Measurements from ENCODE around the gene CAMLG. TPM values are rescaled to one million over a fixed set of nuclear protein-coding genes. Genes with fewer than 3 reads are reported as not detected.
A peak's percentile ranks its signal among the peaks of the same experiment; 100 is the strongest.

CAMLG gene
- total RNA-seq, 1 experiment from 2014 or later: 39.7 TPM

GRCh38 chr5:134708301-134708700, 30.0 kb upstream of the CAMLG start:
- POLR2A ChIA-PET: no interaction called here
- DNase-seq (ENCODE audit: low spot score) (no peak), ATAC-seq (no peak)
- TF ChIP-seq PREB (CRISPR knock-in tag; IDR thresholded peaks at IDR 0.05; ENCODE audit: borderline replicate concordance) (no peak), HMGXB4 (CRISPR knock-in tag; IDR thresholded peaks at IDR 0.05) (no peak), ZNF671 (CRISPR knock-in tag; IDR thresholded peaks at IDR 0.05) (no peak), E2F1 (CRISPR knock-in tag; IDR thresholded peaks at IDR 0.05) (no peak)
- H3K27me3 Mint-ChIP-seq (ENCODE audit: low read depth): no peaks in the 10 kb centered on the region
- H3K4me3 Mint-ChIP-seq: no peak overlapping the region
- H3K36me3 Mint-ChIP-seq: peaks cover 53% of the 10 kb centered on the region
- no peak overlapping the region for H3K27ac Mint-ChIP-seq
- CTCF ChIA-PET: no interaction called here
- H3K4me1 Mint-ChIP-seq: no peaks in the 10 kb centered on the region
- no peaks in the 10 kb centered on the region for H3K9me3 Mint-ChIP-seq

GRCh38 chr5:134714120-134714519, 24.2 kb upstream of the CAMLG start:
- Mint-ChIP-seq H3K4me1 (no peaks in the 10 kb centered on the region), H3K4me3 (no peak overlapping the region), H3K27ac (no peak overlapping the region; the same call in 1 of the 2 replicates), H3K9me3 (no peaks in the 10 kb centered on the region), H3K36me3 (peaks cover 47% of the 10 kb centered on the region), H3K27me3 (ENCODE audit: low read depth) (no peaks in the 10 kb centered on the region)
- no peak for ATAC-seq
- TF ChIP-seq NFE2L1 (CRISPR knock-in tag; IDR thresholded peaks at IDR 0.05) (no peak), IRF1 (CRISPR knock-in tag; IDR thresholded peaks at IDR 0.05) (no peak), ZNF423 (CRISPR knock-in tag; IDR thresholded peaks at IDR 0.05) (peak; percentile 49; the same call in 1 of the 2 replicates), KAT7 (CRISPR knock-in tag; IDR thresholded peaks at IDR 0.05; ENCODE audit: borderline replicate concordance) (no peak), PREB (CRISPR knock-in tag; IDR thresholded peaks at IDR 0.05; ENCODE audit: borderline replicate concordance) (no peak)
- DNase-seq (ENCODE audit: low spot score): no peak
- ChIA-PET CTCF (no interaction called here), POLR2A (no interaction called here)

- Mint-ChIP-seq H3K4me1 (no peaks in the 10 kb centered on the region), H3K27me3 (ENCODE audit: low read depth) (no peaks in the 10 kb centered on the region), H3K36me3 (peaks cover 45% of the 10 kb centered on the region), H3K4me3 (no peak overlapping the region), H3K27ac (no peak overlapping the region; the same call in 1 of the 2 replicates), H3K9me3 (no peaks in the 10 kb centered on the region)
- CTCF ChIA-PET: no interaction called here
- POLR2A ChIA-PET: no interaction called here
- ATAC-seq (no peak), DNase-seq (ENCODE audit: low spot score) (no peak)
- TF ChIP-seq ZNF512 (CRISPR knock-in tag; IDR thresholded peaks at IDR 0.05; ENCODE audit: borderline replicate concordance) (no peak), MYBL2 (CRISPR knock-in tag; IDR thresholded peaks at IDR 0.05) (no peak), ZNF416 (CRISPR knock-in tag; IDR thresholded peaks at IDR 0.05) (no peak), ZNF281 (CRISPR knock-in tag; IDR thresholded peaks at IDR 0.05) (no peak), TEAD1 (CRISPR knock-in tag; IDR thresholded peaks at IDR 0.05) (no peak), ZNF425 (CRISPR knock-in tag; conservative IDR thresholded peaks at IDR 0.05) (no peak), ZNF671 (CRISPR knock-in tag; IDR thresholded peaks at IDR 0.05) (no peak), ZSCAN18 (CRISPR knock-in tag; IDR thresholded peaks at IDR 0.05) (no peak), TP53 (CRISPR knock-in tag; IDR thresholded peaks at IDR 0.05) (no peak)
Observed at GRCh38 chr5:134714541-134714940, 23.8 kb upstream of the CAMLG start.
